Measurements from ENCODE around the gene MAPKBP1. TPM values are rescaled to one million over a fixed set of nuclear protein-coding genes. Genes with fewer than 3 reads are reported as not detected.

The MAPKBP1 gene
- total RNA-seq, 1 experiment from 2014 or later, result 14.5 TPM

DNA sequence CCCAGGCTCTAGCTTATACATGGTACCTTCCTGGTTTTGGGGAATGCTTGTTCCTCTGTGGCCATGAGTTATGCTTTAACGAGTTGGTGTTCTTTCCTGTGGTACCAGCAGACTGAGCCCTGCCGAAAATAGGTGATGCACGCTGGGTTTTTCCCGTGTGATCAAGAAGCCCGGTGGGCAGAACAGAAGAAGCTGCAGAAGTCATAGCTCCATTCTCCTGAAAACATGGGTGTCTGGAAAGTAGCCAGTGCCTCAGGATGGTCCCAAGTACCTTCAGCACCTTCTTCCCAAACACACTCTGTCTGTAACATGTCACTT is 25.2 kb downstream of the MAPKBP1 start (continued):
- TF ChIP-seq PRRX2 (CRISPR knock-in tag; IDR thresholded peaks at IDR 0.05), result no peak
- TF ChIP-seq TEAD1 (CRISPR knock-in tag; IDR thresholded peaks at IDR 0.05), result no peak
- no peak for TF ChIP-seq TEAD4 (CRISPR knock-in tag; IDR thresholded peaks at IDR 0.05)
- TF ChIP-seq, protein P1, sequence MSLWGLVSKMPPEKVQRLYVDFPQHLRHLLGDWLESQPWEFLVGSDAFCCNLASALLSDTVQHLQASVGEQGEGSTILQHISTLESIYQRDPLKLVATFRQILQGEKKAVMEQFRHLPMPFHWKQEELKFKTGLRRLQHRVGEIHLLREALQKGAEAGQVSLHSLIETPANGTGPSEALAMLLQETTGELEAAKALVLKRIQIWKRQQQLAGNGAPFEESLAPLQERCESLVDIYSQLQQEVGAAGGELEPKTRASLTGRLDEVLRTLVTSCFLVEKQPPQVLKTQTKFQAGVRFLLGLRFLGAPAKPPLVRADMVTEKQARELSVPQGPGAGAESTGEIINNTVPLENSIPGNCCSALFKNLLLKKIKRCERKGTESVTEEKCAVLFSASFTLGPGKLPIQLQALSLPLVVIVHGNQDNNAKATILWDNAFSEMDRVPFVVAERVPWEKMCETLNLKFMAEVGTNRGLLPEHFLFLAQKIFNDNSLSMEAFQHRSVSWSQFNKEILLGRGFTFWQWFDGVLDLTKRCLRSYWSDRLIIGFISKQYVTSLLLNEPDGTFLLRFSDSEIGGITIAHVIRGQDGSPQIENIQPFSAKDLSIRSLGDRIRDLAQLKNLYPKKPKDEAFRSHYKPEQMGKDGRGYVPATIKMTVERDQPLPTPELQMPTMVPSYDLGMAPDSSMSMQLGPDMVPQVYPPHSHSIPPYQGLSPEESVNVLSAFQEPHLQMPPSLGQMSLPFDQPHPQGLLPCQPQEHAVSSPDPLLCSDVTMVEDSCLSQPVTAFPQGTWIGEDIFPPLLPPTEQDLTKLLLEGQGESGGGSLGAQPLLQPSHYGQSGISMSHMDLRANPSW (CRISPR knock-in tag; conservative IDR thresholded peaks at IDR 0.05; ENCODE audit: low read depth), result no peak
- TF ChIP-seq, protein P2, sequence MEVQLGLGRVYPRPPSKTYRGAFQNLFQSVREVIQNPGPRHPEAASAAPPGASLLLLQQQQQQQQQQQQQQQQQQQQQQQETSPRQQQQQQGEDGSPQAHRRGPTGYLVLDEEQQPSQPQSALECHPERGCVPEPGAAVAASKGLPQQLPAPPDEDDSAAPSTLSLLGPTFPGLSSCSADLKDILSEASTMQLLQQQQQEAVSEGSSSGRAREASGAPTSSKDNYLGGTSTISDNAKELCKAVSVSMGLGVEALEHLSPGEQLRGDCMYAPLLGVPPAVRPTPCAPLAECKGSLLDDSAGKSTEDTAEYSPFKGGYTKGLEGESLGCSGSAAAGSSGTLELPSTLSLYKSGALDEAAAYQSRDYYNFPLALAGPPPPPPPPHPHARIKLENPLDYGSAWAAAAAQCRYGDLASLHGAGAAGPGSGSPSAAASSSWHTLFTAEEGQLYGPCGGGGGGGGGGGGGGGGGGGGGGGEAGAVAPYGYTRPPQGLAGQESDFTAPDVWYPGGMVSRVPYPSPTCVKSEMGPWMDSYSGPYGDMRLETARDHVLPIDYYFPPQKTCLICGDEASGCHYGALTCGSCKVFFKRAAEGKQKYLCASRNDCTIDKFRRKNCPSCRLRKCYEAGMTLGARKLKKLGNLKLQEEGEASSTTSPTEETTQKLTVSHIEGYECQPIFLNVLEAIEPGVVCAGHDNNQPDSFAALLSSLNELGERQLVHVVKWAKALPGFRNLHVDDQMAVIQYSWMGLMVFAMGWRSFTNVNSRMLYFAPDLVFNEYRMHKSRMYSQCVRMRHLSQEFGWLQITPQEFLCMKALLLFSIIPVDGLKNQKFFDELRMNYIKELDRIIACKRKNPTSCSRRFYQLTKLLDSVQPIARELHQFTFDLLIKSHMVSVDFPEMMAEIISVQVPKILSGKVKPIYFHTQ (CRISPR knock-in tag; IDR thresholded peaks at IDR 0.05), result no peak
- TF ChIP-seq, protein P3, sequence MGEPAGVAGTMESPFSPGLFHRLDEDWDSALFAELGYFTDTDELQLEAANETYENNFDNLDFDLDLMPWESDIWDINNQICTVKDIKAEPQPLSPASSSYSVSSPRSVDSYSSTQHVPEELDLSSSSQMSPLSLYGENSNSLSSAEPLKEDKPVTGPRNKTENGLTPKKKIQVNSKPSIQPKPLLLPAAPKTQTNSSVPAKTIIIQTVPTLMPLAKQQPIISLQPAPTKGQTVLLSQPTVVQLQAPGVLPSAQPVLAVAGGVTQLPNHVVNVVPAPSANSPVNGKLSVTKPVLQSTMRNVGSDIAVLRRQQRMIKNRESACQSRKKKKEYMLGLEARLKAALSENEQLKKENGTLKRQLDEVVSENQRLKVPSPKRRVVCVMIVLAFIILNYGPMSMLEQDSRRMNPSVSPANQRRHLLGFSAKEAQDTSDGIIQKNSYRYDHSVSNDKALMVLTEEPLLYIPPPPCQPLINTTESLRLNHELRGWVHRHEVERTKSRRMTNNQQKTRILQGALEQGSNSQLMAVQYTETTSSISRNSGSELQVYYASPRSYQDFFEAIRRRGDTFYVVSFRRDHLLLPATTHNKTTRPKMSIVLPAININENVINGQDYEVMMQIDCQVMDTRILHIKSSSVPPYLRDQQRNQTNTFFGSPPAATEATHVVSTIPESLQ (CRISPR knock-in tag; IDR thresholded peaks at IDR 0.05), result no peak

DNA sequence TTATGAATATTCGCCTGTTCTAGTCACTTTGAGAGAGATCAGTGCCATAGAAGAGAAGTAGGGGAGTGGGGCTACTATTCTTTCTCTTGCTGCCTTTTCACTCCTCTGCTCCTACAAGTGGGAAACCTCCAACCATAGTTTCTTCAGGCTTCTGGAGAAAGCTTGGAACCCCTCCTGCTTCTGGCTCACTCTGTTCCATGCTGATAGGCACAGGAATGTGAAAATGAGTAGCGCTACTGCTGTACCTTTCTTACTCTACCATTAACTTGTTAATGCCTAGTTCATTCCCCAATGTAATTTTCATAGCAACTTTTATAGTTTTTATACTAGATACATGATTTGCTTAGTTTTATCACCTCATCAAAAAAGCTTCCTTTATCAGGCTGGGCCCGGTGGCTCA is 26.9 kb downstream of the MAPKBP1 start:
- POLR2A ChIA-PET, result interaction anchor here (0.7 kb wide), 1 partner anchor 36 kb away, joined by 3 read pairs; no protein-coding TSS in a partner anchor
- DNase-seq (ENCODE audit: low spot score) (no peak), ATAC-seq (no peak)
- CTCF ChIA-PET, result interaction anchor here (1.4 to 7.5 kb wide), 3 partner anchors 10 to 197 kb away, joined by 3 to 83 read pairs (median 4); partner anchors contain the start of gene MAPKBP1
- no peak overlapping the region for H3K4me3 Mint-ChIP-seq
- H3K27me3 Mint-ChIP-seq (ENCODE audit: low read depth), result no peaks in the 10 kb centered on the region
- no peaks in the 10 kb centered on the region for H3K36me3 Mint-ChIP-seq
- TF ChIP-seq, protein P4, sequence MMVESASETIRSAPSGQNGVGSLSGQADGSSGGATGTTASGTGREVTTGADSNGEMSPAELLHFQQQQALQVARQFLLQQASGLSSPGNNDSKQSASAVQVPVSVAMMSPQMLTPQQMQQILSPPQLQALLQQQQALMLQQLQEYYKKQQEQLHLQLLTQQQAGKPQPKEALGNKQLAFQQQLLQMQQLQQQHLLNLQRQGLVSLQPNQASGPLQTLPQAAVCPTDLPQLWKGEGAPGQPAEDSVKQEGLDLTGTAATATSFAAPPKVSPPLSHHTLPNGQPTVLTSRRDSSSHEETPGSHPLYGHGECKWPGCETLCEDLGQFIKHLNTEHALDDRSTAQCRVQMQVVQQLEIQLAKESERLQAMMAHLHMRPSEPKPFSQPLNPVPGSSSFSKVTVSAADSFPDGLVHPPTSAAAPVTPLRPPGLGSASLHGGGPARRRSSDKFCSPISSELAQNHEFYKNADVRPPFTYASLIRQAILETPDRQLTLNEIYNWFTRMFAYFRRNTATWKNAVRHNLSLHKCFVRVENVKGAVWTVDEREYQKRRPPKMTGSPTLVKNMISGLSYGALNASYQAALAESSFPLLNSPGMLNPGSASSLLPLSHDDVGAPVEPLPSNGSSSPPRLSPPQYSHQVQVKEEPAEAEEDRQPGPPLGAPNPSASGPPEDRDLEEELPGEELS (CRISPR knock-in tag; IDR thresholded peaks at IDR 0.05), result no peak
- no peak for TF ChIP-seq SMAD4 (CRISPR knock-in tag; IDR thresholded peaks at IDR 0.05)
- no peak for TF ChIP-seq ZNF317 (CRISPR knock-in tag; IDR thresholded peaks at IDR 0.05; ENCODE audit: borderline replicate concordance, low read depth)
- no peak for TF ChIP-seq TEAD1 (CRISPR knock-in tag; IDR thresholded peaks at IDR 0.05)
- no peak for TF ChIP-seq TP53 (CRISPR knock-in tag; IDR thresholded peaks at IDR 0.05)
- no peak for TF ChIP-seq NR3C1 (CRISPR knock-in tag; conservative IDR thresholded peaks at IDR 0.05; ENCODE audit: low read depth)
- TF ChIP-seq, protein P5, sequence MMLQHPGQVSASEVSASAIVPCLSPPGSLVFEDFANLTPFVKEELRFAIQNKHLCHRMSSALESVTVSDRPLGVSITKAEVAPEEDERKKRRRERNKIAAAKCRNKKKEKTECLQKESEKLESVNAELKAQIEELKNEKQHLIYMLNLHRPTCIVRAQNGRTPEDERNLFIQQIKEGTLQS (CRISPR knock-in tag; conservative IDR thresholded peaks at IDR 0.05), result no peak
- TF ChIP-seq, protein P6, sequence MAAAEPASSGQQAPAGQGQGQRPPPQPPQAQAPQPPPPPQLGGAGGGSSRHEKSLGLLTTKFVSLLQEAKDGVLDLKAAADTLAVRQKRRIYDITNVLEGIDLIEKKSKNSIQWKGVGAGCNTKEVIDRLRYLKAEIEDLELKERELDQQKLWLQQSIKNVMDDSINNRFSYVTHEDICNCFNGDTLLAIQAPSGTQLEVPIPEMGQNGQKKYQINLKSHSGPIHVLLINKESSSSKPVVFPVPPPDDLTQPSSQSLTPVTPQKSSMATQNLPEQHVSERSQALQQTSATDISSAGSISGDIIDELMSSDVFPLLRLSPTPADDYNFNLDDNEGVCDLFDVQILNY (CRISPR knock-in tag; IDR thresholded peaks at IDR 0.05), result no peak
- no peak for TF ChIP-seq TCF7 (CRISPR knock-in tag; IDR thresholded peaks at IDR 0.05; ENCODE audit: low read depth)
- TF ChIP-seq ZNF396 (CRISPR knock-in tag; IDR thresholded peaks at IDR 0.05; ENCODE audit: borderline replicate concordance), result no peak
- TF ChIP-seq NR1H2 (CRISPR knock-in tag; IDR thresholded peaks at IDR 0.05), result no peak
- TF ChIP-seq, protein P7, sequence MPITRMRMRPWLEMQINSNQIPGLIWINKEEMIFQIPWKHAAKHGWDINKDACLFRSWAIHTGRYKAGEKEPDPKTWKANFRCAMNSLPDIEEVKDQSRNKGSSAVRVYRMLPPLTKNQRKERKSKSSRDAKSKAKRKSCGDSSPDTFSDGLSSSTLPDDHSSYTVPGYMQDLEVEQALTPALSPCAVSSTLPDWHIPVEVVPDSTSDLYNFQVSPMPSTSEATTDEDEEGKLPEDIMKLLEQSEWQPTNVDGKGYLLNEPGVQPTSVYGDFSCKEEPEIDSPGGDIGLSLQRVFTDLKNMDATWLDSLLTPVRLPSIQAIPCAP (CRISPR knock-in tag; IDR thresholded peaks at IDR 0.05), result no peak
- no peak for TF ChIP-seq OVOL2 (CRISPR knock-in tag; IDR thresholded peaks at IDR 0.05; ENCODE audit: borderline replicate concordance)
- TF ChIP-seq, protein P8, sequence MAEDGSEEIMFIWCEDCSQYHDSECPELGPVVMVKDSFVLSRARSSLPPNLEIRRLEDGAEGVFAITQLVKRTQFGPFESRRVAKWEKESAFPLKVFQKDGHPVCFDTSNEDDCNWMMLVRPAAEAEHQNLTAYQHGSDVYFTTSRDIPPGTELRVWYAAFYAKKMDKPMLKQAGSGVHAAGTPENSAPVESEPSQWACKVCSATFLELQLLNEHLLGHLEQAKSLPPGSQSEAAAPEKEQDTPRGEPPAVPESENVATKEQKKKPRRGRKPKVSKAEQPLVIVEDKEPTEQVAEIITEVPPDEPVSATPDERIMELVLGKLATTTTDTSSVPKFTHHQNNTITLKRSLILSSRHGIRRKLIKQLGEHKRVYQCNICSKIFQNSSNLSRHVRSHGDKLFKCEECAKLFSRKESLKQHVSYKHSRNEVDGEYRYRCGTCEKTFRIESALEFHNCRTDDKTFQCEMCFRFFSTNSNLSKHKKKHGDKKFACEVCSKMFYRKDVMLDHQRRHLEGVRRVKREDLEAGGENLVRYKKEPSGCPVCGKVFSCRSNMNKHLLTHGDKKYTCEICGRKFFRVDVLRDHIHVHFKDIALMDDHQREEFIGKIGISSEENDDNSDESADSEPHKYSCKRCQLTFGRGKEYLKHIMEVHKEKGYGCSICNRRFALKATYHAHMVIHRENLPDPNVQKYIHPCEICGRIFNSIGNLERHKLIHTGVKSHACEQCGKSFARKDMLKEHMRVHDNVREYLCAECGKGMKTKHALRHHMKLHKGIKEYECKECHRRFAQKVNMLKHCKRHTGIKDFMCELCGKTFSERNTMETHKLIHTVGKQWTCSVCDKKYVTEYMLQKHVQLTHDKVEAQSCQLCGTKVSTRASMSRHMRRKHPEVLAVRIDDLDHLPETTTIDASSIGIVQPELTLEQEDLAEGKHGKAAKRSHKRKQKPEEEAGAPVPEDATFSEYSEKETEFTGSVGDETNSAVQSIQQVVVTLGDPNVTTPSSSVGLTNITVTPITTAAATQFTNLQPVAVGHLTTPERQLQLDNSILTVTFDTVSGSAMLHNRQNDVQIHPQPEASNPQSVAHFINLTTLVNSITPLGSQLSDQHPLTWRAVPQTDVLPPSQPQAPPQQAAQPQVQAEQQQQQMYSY (CRISPR knock-in tag; IDR thresholded peaks at IDR 0.05), result no peak
- no peak overlapping the region for H3K27ac Mint-ChIP-seq
- H3K4me1 Mint-ChIP-seq, result 0 out of 2 replicates have a peak, but pooled peaks cover under 1% of the 10 kb centered on the region
- no peaks in the 10 kb centered on the region for H3K9me3 Mint-ChIP-seq

Measured in WTC11 (cell line).